Breast epithelium (tissue), 3 donors: ENCODE results near the gene SLC28A1.

Experiments
- POLR2A ChIP-seq: fragments of 450-650 bp; IDR thresholded peaks from one replicate; pipeline ENCODE4 v1.6.1; 2016; ENCODE audit warnings: antibody characterized with exemption, mild to moderate bottlenecking, moderate library complexity
- POLR2AphosphoS5 ChIP-seq, 3 donors: sonication (generic); formaldehyde crosslinking; IDR thresholded peaks; one replicate each; pipeline ENCODE4 v1.6.1; 2017; ENCODE audit warnings: antibody characterized with exemption in 3 of 3
- TF ChIP-seq, protein P1 (sequence below), 3 donors: fragments of 450-650 bp; IDR thresholded peaks; one replicate each; pipeline ENCODE4 v1.5.1; 2016 to 2017; ENCODE audit warnings: antibody characterized with exemption in 3 of 3, mild to moderate bottlenecking in 3 of 3, moderate library complexity in 3 of 3

DNA sequence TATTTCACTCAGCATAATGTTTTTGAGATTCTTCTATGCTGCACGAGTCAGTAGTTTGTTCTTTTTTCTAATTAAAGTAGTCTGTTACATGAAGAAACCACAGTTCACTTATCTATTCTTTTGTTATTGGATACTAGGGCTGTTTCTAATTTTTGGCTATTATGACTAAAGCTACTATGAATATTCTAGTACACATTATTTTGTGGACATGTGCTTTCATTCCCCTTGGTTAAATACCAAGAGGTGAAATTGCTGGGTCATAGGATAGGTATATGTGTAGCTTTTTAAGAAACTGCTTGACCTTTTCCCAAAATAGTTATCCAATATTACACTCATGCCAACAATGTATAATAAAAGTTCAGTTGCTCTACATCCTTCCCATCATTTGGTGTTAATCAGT is 106.0 kb downstream of the SLC28A1 start:
- TF ChIP-seq POLR2A (no peak), POLR2AphosphoS5 (IDR thresholded peaks at IDR 0.05) (no peak)
- TF ChIP-seq, protein P1, sequence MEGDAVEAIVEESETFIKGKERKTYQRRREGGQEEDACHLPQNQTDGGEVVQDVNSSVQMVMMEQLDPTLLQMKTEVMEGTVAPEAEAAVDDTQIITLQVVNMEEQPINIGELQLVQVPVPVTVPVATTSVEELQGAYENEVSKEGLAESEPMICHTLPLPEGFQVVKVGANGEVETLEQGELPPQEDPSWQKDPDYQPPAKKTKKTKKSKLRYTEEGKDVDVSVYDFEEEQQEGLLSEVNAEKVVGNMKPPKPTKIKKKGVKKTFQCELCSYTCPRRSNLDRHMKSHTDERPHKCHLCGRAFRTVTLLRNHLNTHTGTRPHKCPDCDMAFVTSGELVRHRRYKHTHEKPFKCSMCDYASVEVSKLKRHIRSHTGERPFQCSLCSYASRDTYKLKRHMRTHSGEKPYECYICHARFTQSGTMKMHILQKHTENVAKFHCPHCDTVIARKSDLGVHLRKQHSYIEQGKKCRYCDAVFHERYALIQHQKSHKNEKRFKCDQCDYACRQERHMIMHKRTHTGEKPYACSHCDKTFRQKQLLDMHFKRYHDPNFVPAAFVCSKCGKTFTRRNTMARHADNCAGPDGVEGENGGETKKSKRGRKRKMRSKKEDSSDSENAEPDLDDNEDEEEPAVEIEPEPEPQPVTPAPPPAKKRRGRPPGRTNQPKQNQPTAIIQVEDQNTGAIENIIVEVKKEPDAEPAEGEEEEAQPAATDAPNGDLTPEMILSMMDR (IDR thresholded peaks at IDR 0.05), result no peak
